ENCODE results near the gene VWA8.
"Not testable (repeated sequence)": the region's sequence is repeated elsewhere in the genome, so short reads cannot be mapped to it uniquely, and the experiment has no call there.

The VWA8 gene

GRCh38 chr13:41751277-41751676 lies 209.6 kb downstream of the VWA8 start (continued):
- TF ChIP-seq ISL1 (CRISPR knock-in tag; IDR thresholded peaks at IDR 0.05) (peak; percentile 98), ZNF565 (CRISPR knock-in tag; conservative IDR thresholded peaks at IDR 0.05; ENCODE audit: low read depth) (no peak), TOX (CRISPR knock-in tag; IDR thresholded peaks at IDR 0.05; ENCODE audit: borderline replicate concordance) (no peak), ARNTL (CRISPR knock-in tag; IDR thresholded peaks at IDR 0.05; ENCODE audit: borderline replicate concordance, low read depth) (no peak), CSRNP3 (CRISPR knock-in tag; IDR thresholded peaks at IDR 0.05) (no peak), BACH2 (CRISPR knock-in tag; IDR thresholded peaks at IDR 0.05; ENCODE audit: borderline replicate concordance) (no peak), OSR1 (CRISPR knock-in tag; IDR thresholded peaks at IDR 0.05) (no peak)
- TF ChIP-seq, protein P1, sequence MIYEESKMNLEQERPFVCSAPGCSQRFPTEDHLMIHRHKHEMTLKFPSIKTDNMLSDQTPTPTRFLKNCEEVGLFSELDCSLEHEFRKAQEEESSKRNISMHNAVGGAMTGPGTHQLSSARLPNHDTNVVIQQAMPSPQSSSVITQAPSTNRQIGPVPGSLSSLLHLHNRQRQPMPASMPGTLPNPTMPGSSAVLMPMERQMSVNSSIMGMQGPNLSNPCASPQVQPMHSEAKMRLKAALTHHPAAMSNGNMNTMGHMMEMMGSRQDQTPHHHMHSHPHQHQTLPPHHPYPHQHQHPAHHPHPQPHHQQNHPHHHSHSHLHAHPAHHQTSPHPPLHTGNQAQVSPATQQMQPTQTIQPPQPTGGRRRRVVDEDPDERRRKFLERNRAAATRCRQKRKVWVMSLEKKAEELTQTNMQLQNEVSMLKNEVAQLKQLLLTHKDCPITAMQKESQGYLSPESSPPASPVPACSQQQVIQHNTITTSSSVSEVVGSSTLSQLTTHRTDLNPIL (CRISPR knock-in tag; IDR thresholded peaks at IDR 0.05; ENCODE audit: low read depth), result peak; percentile 62; the same call in 1 of the 2 replicates

GRCh38 chr13:41746259-41746658 lies 214.7 kb downstream of the VWA8 start:
- peak; percentile 83 for ATAC-seq
- TF ChIP-seq ZFP30 (CRISPR knock-in tag; IDR thresholded peaks at IDR 0.05) (no peak), ZFP3 (CRISPR knock-in tag; IDR thresholded peaks at IDR 0.05) (no peak), ISL1 (CRISPR knock-in tag; IDR thresholded peaks at IDR 0.05) (no peak), POU6F1 (CRISPR knock-in tag; IDR thresholded peaks at IDR 0.05; ENCODE audit: borderline replicate concordance, low read depth) (no peak), TCF4 (CRISPR knock-in tag; IDR thresholded peaks at IDR 0.05; ENCODE audit: borderline replicate concordance) (no peak)

- not testable (repeated sequence) for ATAC-seq
Observed at GRCh38 chr13:41745496-41745895, 215.4 kb downstream of the VWA8 start.

- TF ChIP-seq ZNF70 (CRISPR knock-in tag; IDR thresholded peaks at IDR 0.05) (no peak), ZNF565 (CRISPR knock-in tag; conservative IDR thresholded peaks at IDR 0.05; ENCODE audit: low read depth) (no peak), ESRRG (CRISPR knock-in tag; IDR thresholded peaks at IDR 0.05) (no peak), ZNF8 (CRISPR knock-in tag; IDR thresholded peaks at IDR 0.05) (no peak), GLIS3 (CRISPR knock-in tag; IDR thresholded peaks at IDR 0.05) (no peak), ZFP3 (CRISPR knock-in tag; IDR thresholded peaks at IDR 0.05) (no peak), TSHZ2 (CRISPR knock-in tag; IDR thresholded peaks at IDR 0.05) (no peak), ARNTL (CRISPR knock-in tag; IDR thresholded peaks at IDR 0.05; ENCODE audit: borderline replicate concordance, low read depth) (no peak), PPARA (CRISPR knock-in tag; IDR thresholded peaks at IDR 0.05; ENCODE audit: borderline replicate concordance) (no peak), ZC3H10 (CRISPR knock-in tag; IDR thresholded peaks at IDR 0.05) (no peak), SNAI2 (CRISPR knock-in tag; IDR thresholded peaks at IDR 0.05) (no peak), CSDC2 (CRISPR knock-in tag; IDR thresholded peaks at IDR 0.05) (no peak), TOX (CRISPR knock-in tag; IDR thresholded peaks at IDR 0.05; ENCODE audit: borderline replicate concordance) (no peak), POU6F1 (CRISPR knock-in tag; IDR thresholded peaks at IDR 0.05; ENCODE audit: borderline replicate concordance, low read depth) (no peak), OSR1 (CRISPR knock-in tag; IDR thresholded peaks at IDR 0.05) (no peak)
- ATAC-seq, result no peak
Observed at GRCh38 chr13:41742917-41743552, 217.9 kb downstream of the VWA8 start.
